Fibroblast of skin of right quadriceps (primary cell): ENCODE measurements around the gene SLIT1.
A peak's percentile ranks its signal among the peaks of the same experiment; 100 is the strongest.

Experiments
- DNase-seq: peaks from one replicate; pipeline ENCODE4 v3.0.0-alpha.2; 2013

SLIT1 gene

GRCh38 chr10:97078261-97078937 is 107.4 kb downstream of the SLIT1 start:
- no peak for DNase-seq

- DNase-seq, result no peak
These were observed 109.0 kb downstream of the SLIT1 start for GRCh38 chr10:97076781-97077180.

GRCh38 chr10:97075961-97076525 is 109.7 kb downstream of the SLIT1 start:
- DNase-seq, result no peak

GRCh38 chr10:97075421-97075820 is 110.3 kb downstream of the SLIT1 start:
- no peak for DNase-seq

- no peak for DNase-seq
These were observed 111.3 kb downstream of the SLIT1 start for GRCh38 chr10:97074256-97075145.

GRCh38 chr10:97072851-97073665 is 112.7 kb downstream of the SLIT1 start:
- DNase-seq, result peak; percentile 61

GRCh38 chr10:97071496-97071895 is 114.3 kb downstream of the SLIT1 start:
- no peak for DNase-seq

GRCh38 chr10:97069576-97070362 is 116.0 kb downstream of the SLIT1 start:
- DNase-seq, result no peak

GRCh38 chr10:97069026-97069425 is 116.7 kb downstream of the SLIT1 start:
- DNase-seq, result no peak

GRCh38 chr10:97067716-97068391 is 117.9 kb downstream of the SLIT1 start:
- DNase-seq, result no peak

- DNase-seq, result no peak
These were observed 118.7 kb downstream of the SLIT1 start for GRCh38 chr10:97066877-97067555.

- DNase-seq, result no peak
These were observed 119.8 kb downstream of the SLIT1 start for GRCh38 chr10:97065686-97066660.

- DNase-seq, result no peak
These were observed 120.6 kb downstream of the SLIT1 start for GRCh38 chr10:97065128-97065527.

- DNase-seq, result no peak
These were observed 121.5 kb downstream of the SLIT1 start for GRCh38 chr10:97063983-97064837.

- no peak for DNase-seq
These were observed 122.3 kb downstream of the SLIT1 start for GRCh38 chr10:97063271-97063982.

- DNase-seq, result no peak
These were observed 123.3 kb downstream of the SLIT1 start for GRCh38 chr10:97062456-97062855.

- DNase-seq, result no peak
These were observed 123.7 kb downstream of the SLIT1 start for GRCh38 chr10:97062046-97062445.

- no peak for DNase-seq
These were observed 124.3 kb downstream of the SLIT1 start for GRCh38 chr10:97061423-97061822.
